Mucosa of descending colon (tissue), 3 donors: ENCODE results near the gene SPRR3. TPM values are rescaled to one million over a fixed set of nuclear protein-coding genes. Genes with fewer than 3 reads are reported as not detected.

ENCODE experiments used
- ATAC-seq: fragments of 200-7000 bp; cut with Tn5 transposase; one replicate; pipeline ENCODE4 v1.9.1; 2020; ENCODE audit warnings: mild to moderate bottlenecking, moderate library complexity
- DNase-seq, 3 donors: peaks; one replicate each; pipeline ENCODE4 v3.0.0-alpha.2; 2020
- H3K36me3 ChIP-seq: fragments of 200-600 bp; one replicate; pipeline ENCODE4 v1.8.0; 2021; ENCODE audit warnings: low read depth, mild to moderate bottlenecking
- H3K4me1 ChIP-seq: fragments of 200-600 bp; one replicate; pipeline ENCODE4 v1.8.0; 2021; ENCODE audit warnings: low read depth, mild to moderate bottlenecking
- H3K4me3 ChIP-seq: fragments of 200-600 bp; one replicate; pipeline ENCODE4 v1.8.0; 2021; ENCODE audit warnings: mild to moderate bottlenecking
- H3K9me3 ChIP-seq: fragments of 200-600 bp; one replicate; pipeline ENCODE4 v1.8.0; 2021; ENCODE audit warnings: mild to moderate bottlenecking
- CTCF ChIP-seq: fragments of 200-600 bp; IDR thresholded peaks from one replicate; pipeline ENCODE4 v1.8.0; 2022; ENCODE audit warnings: antibody characterized with exemption, mild to moderate bottlenecking
- intact Hi-C, 2 donors: fragments of 100-400 bp; cut with DNase I in 1 of 2; cut with micrococcal nuclease in 1 of 2; formaldehyde crosslinking; loops; one replicate each; pipeline versions ENCODE4 v1.11.0 to v1.11.1; 2022; cut with DNase I, micrococcal nuclease
- total RNA-seq, 3 donors: library from RNA; stranded (reverse); fragmentation: NEBNext Ultra II Directional in 2 of 3; extraction: Animal tissue kit (Norgen Biotek cat#: 25700) in 2 of 3; gene quantifications; one replicate each; pipeline versions ENCODE4 v1.2.1 to v1.2.4, GENCODE V29; 2021 to 2023
- donor health status: DM: no; HTN: no; CAD: no; lungs with moderate emphysema.
- donor health status: DM: no; HTN: no; CAD: no.
- donor health status: DM: no; HTN: yes; CAD: no.

The SPRR3 gene
- total RNA-seq, 3 donors from 2014 or later: 0.93 TPM; not detected in 2

- Histone ChIP-seq H3K36me3 (no peaks in the 10 kb centered on the region), H3K4me1 (no peaks in the 10 kb centered on the region), H3K4me3 (no peak overlapping the region), H3K9me3 (no peaks in the 10 kb centered on the region)
- intact Hi-C loops: no loop called here
- ATAC-seq: no peak
- DNase-seq: no peak
- no peak for TF ChIP-seq CTCF
Measured at GRCh38 chr1:152967201-152967600, 34.3 kb upstream of the SPRR3 start.

GRCh38 chr1:152968248-152968647 lies 33.3 kb upstream of the SPRR3 start:
- H3K4me1 ChIP-seq: no peaks in the 10 kb centered on the region
- intact Hi-C loops: no loop called here

GRCh38 chr1:152969036-152969435 lies 32.5 kb upstream of the SPRR3 start:
- Histone ChIP-seq H3K4me1 (no peaks in the 10 kb centered on the region), H3K4me3 (no peak overlapping the region), H3K9me3 (no peaks in the 10 kb centered on the region), H3K36me3 (no peaks in the 10 kb centered on the region)
- intact Hi-C loops: no loop called here
- no peak for TF ChIP-seq CTCF
- ATAC-seq (no peak), DNase-seq (no peak)

More at GRCh38 chr1:152968248-152968647, 33.3 kb upstream of the SPRR3 start:
- ATAC-seq (no peak), DNase-seq (no peak)
- Histone ChIP-seq H3K9me3 (no peaks in the 10 kb centered on the region), H3K36me3 (no peaks in the 10 kb centered on the region), H3K4me3 (no peak overlapping the region)
- no peak for TF ChIP-seq CTCF

- DNase-seq (no peak), ATAC-seq (no peak)
- H3K36me3 ChIP-seq: no peaks in the 10 kb centered on the region
- H3K4me3 ChIP-seq: no peak within 1 kb of the TSS
- H3K9me3 ChIP-seq: no peaks in the 10 kb centered on the region
- no peaks in the 10 kb centered on the region for H3K4me1 ChIP-seq
- no peak for TF ChIP-seq CTCF
- intact Hi-C loops: no loop called here
Measured at GRCh38 chr1:152970495-152970894, 31.1 kb upstream of the SPRR3 start, which contains the start of gene SPRR4. Gene SPRR4, plus strand, starts transcription at chr1:152970648. Its CDS starts 1,243 bp downstream, at chr1:152971891.

GRCh38 chr1:152972196-152972886 lies 29.2 kb upstream of the SPRR3 start:
- no peaks in the 10 kb centered on the region for H3K36me3 ChIP-seq
- DNase-seq (no peak), ATAC-seq (no peak)
- intact Hi-C loops: no loop called here
- no peak for TF ChIP-seq CTCF
- H3K4me3 ChIP-seq: no peak overlapping the region
- H3K9me3 ChIP-seq: no peaks in the 10 kb centered on the region
- no peaks in the 10 kb centered on the region for H3K4me1 ChIP-seq

GRCh38 chr1:152976688-152977087 lies 24.9 kb upstream of the SPRR3 start:
- no peak for TF ChIP-seq CTCF
- no peaks in the 10 kb centered on the region for H3K9me3 ChIP-seq
- no peak overlapping the region for H3K4me3 ChIP-seq
- H3K36me3 ChIP-seq: no peaks in the 10 kb centered on the region
- no peaks in the 10 kb centered on the region for H3K4me1 ChIP-seq
- intact Hi-C loops: no loop called here
- ATAC-seq (no peak), DNase-seq (no peak)
